ENCODE data around the gene LRRC43.

- TF ChIP-seq POLR2AphosphoS5 (IDR thresholded peaks at IDR 0.05) = peak in 2 of 3 donors; percentile 40 to 48
- TF ChIP-seq CTCF (IDR thresholded peaks at IDR 0.05 in 8 of 11, conservative IDR thresholded peaks at IDR 0.05 in 3 of 11) = no peak
Observed at GRCh38 chr12:122203301-122204166, 20.6 kb downstream of the LRRC43 start, which contains the start of gene B3GNT4.
